HEK293T (cell line): ENCODE measurements around the gene PFDN1.

Source experiments
- CTCF ChIA-PET: fragments of 350-600 bp; formaldehyde crosslinking; extraction: SDS; loops from one replicate; lab custom pipeline; 2021; ENCODE audit warnings: antibody characterized with exemption, inconsistent platforms; lab: Yijun Ruan, JAX
- POLR2A ChIA-PET: fragments of 350-600 bp; formaldehyde crosslinking; extraction: SDS; loops from one replicate; lab custom pipeline; 2020; ENCODE audit warnings: antibody characterized with exemption, inconsistent platforms; lab: Yijun Ruan, JAX
- DNase-seq: peaks from one replicate; pipeline ENCODE4 v3.0.0; 2012; ENCODE audit warnings: mixed read lengths; ENCODE audit errors: extremely low spot score
- ARNT ChIP-seq: fragments of 450-650 bp; IDR thresholded peaks from 2 replicates; pipeline ENCODE4 v1.6.1; 2017; ENCODE audit warnings: mild to moderate bottlenecking
- BHLHE40 ChIP-seq: fragments of 450-650 bp; IDR thresholded peaks from 2 replicates; pipeline ENCODE4 v1.6.1; 2016; ENCODE audit warnings: mild to moderate bottlenecking, moderate library complexity, borderline replicate concordance
- CTBP1 ChIP-seq: fragments of 450-650 bp; IDR thresholded peaks from 2 replicates; pipeline ENCODE4 v1.6.1; 2016; ENCODE audit warnings: borderline replicate concordance
- ELF4 ChIP-seq: fragments of 450-650 bp; IDR thresholded peaks from 2 replicates; pipeline ENCODE4 v1.6.1; 2017; ENCODE audit warnings: antibody characterized with exemption
- FOXA1 ChIP-seq: fragments of 450-650 bp; IDR thresholded peaks from 2 replicates; pipeline ENCODE4 v1.6.1; 2016; ENCODE audit warnings: mild to moderate bottlenecking
- FOXK2 ChIP-seq: fragments of 450-650 bp; IDR thresholded peaks from 2 replicates; pipeline ENCODE4 v1.6.1; 2016; ENCODE audit warnings: mild to moderate bottlenecking
- FOXM1 ChIP-seq: fragments of 450-650 bp; IDR thresholded peaks from 2 replicates; pipeline ENCODE4 v1.6.1; 2017; ENCODE audit warnings: mild to moderate bottlenecking, borderline replicate concordance
- HDGF ChIP-seq: fragments of 450-650 bp; IDR thresholded peaks from 2 replicates; pipeline ENCODE4 v1.6.1; 2017; ENCODE audit warnings: antibody characterized with exemption, borderline replicate concordance
- L3MBTL2 ChIP-seq: fragments of 450-650 bp; conservative IDR thresholded peaks from 2 replicates; pipeline ENCODE4 v1.6.1; 2016; ENCODE audit warnings: mild to moderate bottlenecking
- LEF1 ChIP-seq: fragments of 450-650 bp; IDR thresholded peaks from 2 replicates; pipeline ENCODE4 v1.6.1; 2017; ENCODE audit warnings: mild to moderate bottlenecking, borderline replicate concordance
- NFRKB ChIP-seq: fragments of 450-650 bp; IDR thresholded peaks from 2 replicates; pipeline ENCODE4 v1.6.1; 2016; ENCODE audit warnings: mild to moderate bottlenecking, moderate library complexity
- SP1 ChIP-seq: fragments of 450-650 bp; IDR thresholded peaks from 2 replicates; pipeline ENCODE4 v1.6.1; 2017
- SUZ12 ChIP-seq: fragments of 450-650 bp; IDR thresholded peaks from 2 replicates; pipeline ENCODE4 v1.6.1; 2016; ENCODE audit warnings: mild to moderate bottlenecking
- TARDBP ChIP-seq: fragments of 450-650 bp; IDR thresholded peaks from 2 replicates; pipeline ENCODE4 v1.6.1; 2016
- ZNF384 ChIP-seq: fragments of 450-650 bp; IDR thresholded peaks from 2 replicates; pipeline ENCODE4 v1.6.1; 2016
- TF ChIP-seq, protein P1 (sequence below): fragments of 450-650 bp; IDR thresholded peaks from 2 replicates; pipeline ENCODE4 v1.6.1; 2016

The PFDN1 gene

DNA sequence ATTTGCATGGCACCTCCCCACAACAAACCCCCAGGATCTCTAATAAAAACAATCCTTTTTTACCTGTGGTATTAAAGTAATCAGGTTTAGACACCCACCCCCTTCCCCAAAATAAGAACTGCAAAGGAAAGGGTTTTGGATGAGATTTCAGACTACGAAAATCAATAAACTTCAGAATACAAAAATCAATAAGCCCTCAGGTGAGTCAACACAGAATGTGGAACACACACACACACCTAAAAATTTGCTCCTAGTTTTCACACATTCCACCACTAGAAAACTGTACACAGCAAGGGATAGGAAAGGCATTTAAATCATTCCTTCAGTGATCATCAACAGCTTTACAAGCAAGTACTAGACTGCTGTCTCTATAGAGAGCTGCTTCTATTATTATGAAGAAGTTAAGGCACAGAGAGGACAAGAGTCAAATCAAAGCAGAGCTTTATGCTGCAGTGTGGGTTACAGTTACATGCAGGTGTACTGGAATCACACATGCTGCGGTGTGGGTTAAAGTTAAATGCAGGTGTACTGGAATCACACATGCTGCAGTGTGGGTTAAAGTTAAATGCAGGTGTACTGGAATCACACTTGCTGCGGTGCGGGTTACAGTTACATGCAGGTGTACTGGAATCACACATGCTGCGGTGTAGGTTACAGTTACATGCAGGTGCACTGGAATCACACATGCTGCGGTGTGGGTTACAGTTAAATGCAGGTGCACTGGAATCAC lies 36.3 kb downstream of the PFDN1 start:
- no peak for DNase-seq
- TF ChIP-seq L3MBTL2 = no peak
- TF ChIP-seq NFRKB = no peak
- TF ChIP-seq HDGF = no peak
- ChIA-PET POLR2A (interaction anchor here (2.2 to 2.5 kb wide), 2 partner anchors 36 to 79 kb away, joined by 7 read pairs; partner anchors contain the start of genes HBEGF and PFDN1), CTCF (interaction anchor here (0.5 to 1.4 kb wide), 5 partner anchors 80 to 218 kb away, joined by 3 to 5 read pairs (median 4); partner anchors contain the start of gene HBEGF)

DNA sequence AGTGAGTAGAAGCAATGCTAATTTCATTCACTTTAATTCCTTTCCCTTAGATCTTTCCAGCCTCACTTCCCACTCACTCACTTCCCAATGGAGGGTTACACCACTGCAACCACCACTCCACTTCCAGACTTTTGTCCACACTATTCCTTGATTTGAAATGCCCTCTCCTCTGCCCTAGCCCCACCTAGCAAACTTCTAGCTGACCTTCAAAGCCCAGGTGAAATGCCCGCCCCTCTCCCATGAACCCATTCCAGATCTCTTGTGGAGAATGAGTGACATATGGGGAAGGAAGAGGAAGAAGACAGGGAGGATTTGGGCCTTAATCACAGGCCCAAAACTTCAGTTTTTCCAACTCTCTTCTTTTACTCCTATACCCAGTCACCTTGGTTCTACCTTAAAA lies 37.1 kb downstream of the PFDN1 start:
- ChIA-PET CTCF (interaction anchor here (1.0 to 1.4 kb wide), 2 partner anchors 81 to 87 kb away, joined by 3 to 5 read pairs; partner anchors contain the start of gene HBEGF), POLR2A (interaction anchor here (2.2 to 2.5 kb wide), 2 partner anchors 37 to 80 kb away, joined by 7 read pairs; partner anchors contain the start of genes HBEGF and PFDN1)
- DNase-seq = no peak
- no peak for TF ChIP-seq FOXK2
- TF ChIP-seq BHLHE40 = no peak
- no peak for TF ChIP-seq ARNT
- no peak for TF ChIP-seq FOXA1
- TF ChIP-seq NFRKB = no peak
- no peak for TF ChIP-seq HDGF

GRCh38 chr5:140262839-140263238 lies 40.1 kb downstream of the PFDN1 start:
- ChIA-PET CTCF (interaction anchor here (1.1 to 3.4 kb wide), 3 partner anchors 11 to 96 kb away, joined by 3 to 26 read pairs (median 5); no protein-coding TSS in a partner anchor), POLR2A (no interaction called here)
- TF ChIP-seq, protein P1, sequence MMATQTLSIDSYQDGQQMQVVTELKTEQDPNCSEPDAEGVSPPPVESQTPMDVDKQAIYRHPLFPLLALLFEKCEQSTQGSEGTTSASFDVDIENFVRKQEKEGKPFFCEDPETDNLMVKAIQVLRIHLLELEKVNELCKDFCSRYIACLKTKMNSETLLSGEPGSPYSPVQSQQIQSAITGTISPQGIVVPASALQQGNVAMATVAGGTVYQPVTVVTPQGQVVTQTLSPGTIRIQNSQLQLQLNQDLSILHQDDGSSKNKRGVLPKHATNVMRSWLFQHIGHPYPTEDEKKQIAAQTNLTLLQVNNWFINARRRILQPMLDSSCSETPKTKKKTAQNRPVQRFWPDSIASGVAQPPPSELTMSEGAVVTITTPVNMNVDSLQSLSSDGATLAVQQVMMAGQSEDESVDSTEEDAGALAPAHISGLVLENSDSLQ = no peak
- TF ChIP-seq FOXM1 = no peak
- TF ChIP-seq ELF4 = no peak
- no peak for TF ChIP-seq BHLHE40
- TF ChIP-seq TARDBP = no peak
- no peak for TF ChIP-seq NFRKB
- TF ChIP-seq FOXK2 = no peak
- TF ChIP-seq SP1 = no peak
- no peak for TF ChIP-seq FOXA1
- TF ChIP-seq L3MBTL2 = no peak
- TF ChIP-seq SUZ12 = no peak
- TF ChIP-seq ARNT = no peak
- TF ChIP-seq LEF1 = no peak
- DNase-seq = no peak

DNA sequence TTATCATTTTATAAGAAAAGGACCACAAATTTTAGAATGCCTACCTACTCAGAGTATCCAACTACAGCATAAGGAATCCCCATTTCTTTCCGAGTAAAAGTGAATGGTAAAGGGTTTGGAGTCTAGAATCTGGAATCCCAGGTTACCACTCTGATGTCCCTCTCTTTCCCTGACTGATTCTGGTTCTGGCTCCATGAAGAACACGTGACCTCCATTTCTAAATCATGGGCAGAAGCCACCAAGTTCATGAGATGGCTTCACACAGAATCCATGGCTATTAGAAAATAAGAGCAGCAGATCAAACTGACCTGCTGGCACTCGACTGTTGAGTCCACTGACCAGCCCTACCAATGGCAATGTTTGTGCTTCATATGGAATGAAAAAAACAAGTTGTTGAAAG lies 40.7 kb downstream of the PFDN1 start:
- ChIA-PET CTCF (interaction anchor here (1.1 to 3.4 kb wide), 5 partner anchors 9 to 90 kb away, joined by 3 to 26 read pairs (median 5); partner anchors contain the start of gene HBEGF), POLR2A (interaction anchor here (0.6 to 1.2 kb wide), 3 partner anchors 41 to 139 kb away, joined by 3 to 9 read pairs (median 3); partner anchors contain the start of genes ANKHD1, HBEGF and PFDN1)
- no peak for TF ChIP-seq LEF1
- no peak for TF ChIP-seq L3MBTL2
- no peak for TF ChIP-seq FOXK2
- no peak for TF ChIP-seq SP1
- no peak for TF ChIP-seq NFRKB
- TF ChIP-seq ZNF384 = no peak
- TF ChIP-seq ELF4 = no peak
- no peak for TF ChIP-seq CTBP1
- no peak for TF ChIP-seq TARDBP
- DNase-seq = no peak

DNA sequence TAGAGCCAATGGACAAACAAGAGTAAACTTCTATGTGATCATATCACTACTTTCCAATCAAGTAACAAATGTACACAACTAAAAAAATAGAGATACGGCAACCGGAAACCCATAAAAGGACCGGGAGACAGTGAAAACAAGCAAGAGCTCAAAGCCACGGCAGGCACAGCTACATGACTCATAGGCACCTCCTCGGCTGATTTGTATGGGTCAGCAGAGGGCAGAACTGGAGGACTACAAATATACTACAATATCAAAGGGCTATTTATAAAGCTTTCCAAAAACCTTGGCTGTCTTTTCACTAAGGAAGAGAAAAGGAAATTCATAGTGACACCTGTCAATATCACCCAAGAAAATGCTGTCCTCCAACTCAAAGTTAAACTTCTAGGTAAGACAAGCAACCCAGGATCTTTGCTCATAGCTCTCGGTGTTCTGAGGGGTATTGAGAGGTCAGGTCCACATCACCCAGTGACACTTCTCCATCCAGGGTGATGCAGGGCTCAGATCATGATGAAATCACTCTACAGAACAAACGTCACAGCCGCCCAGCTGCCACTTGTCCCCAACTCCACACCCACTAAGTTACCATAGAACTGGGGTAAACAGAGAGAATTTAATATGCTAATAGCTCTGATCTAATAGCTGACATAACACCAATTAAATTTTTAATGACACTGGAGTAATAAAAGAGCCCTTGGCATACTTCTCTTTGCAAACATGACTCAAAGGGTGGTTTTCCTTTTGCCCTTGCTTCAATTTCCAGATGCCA lies 41.3 kb downstream of the PFDN1 start:
- TF ChIP-seq, protein P1 = 0 out of 2 replicates have a peak, but pooled peaks have one; percentile 20
- TF ChIP-seq SP1 = no peak
- TF ChIP-seq ZNF384 = 0 out of 2 replicates have a peak, but pooled peaks have one; percentile 3
- no peak for TF ChIP-seq NFRKB
- no peak for TF ChIP-seq FOXA1
- ChIA-PET POLR2A (interaction anchor here (0.6 to 1.6 kb wide), 5 partner anchors 35 to 140 kb away, joined by 3 to 10 read pairs (median 4); partner anchors contain the start of genes ANKHD1, HBEGF and PFDN1), CTCF (interaction anchor here (0.7 to 3.4 kb wide), 8 partner anchors 10 to 102 kb away, joined by 3 to 26 read pairs (median 4); partner anchors contain the start of gene HBEGF)
- DNase-seq = peak; percentile 75

- TF ChIP-seq, protein P1 = no peak
- no peak for TF ChIP-seq ARNT
- POLR2A ChIA-PET = interaction anchor here (1.6 kb wide), 1 partner anchor 43 kb away, joined by 10 read pairs; the partner anchor contains the start of gene PFDN1
- DNase-seq = no peak
- CTCF ChIA-PET = interaction anchor here (3.4 kb wide), 1 partner anchor 16 kb away, joined by 26 read pairs; no protein-coding TSS in a partner anchor
Observed at GRCh38 chr5:140260089-140260656, 42.7 kb downstream of the PFDN1 start.
